Left renal cortex interstitium (tissue), 4 donors: ENCODE data around the gene XRN1. TPM values are rescaled to one million over a fixed set of nuclear protein-coding genes. Genes with fewer than 3 reads are reported as not detected.
"Not testable (repeated sequence)": the region's sequence is repeated elsewhere in the genome, so short reads cannot be mapped to it uniquely, and the experiment has no call there.

Source experiments
- DNase-seq, 4 donors: peaks; one replicate each; pipeline ENCODE4 v3.0.0-alpha.2; 2013; ENCODE audit warnings: low read depth in 4 of 4, low spot score in 2 of 4, missing footprints in 1 of 4
- polyA plus RNA-seq, 4 donors: library from polyadenylated mRNA; unstranded; fragments of 120-200 nt; gene quantifications; one replicate each; pipeline ENCODE4 v1.2.1, GENCODE V29; 2013; ENCODE audit not compliant: insufficient read length in 4 of 4

The XRN1 gene, protein sequence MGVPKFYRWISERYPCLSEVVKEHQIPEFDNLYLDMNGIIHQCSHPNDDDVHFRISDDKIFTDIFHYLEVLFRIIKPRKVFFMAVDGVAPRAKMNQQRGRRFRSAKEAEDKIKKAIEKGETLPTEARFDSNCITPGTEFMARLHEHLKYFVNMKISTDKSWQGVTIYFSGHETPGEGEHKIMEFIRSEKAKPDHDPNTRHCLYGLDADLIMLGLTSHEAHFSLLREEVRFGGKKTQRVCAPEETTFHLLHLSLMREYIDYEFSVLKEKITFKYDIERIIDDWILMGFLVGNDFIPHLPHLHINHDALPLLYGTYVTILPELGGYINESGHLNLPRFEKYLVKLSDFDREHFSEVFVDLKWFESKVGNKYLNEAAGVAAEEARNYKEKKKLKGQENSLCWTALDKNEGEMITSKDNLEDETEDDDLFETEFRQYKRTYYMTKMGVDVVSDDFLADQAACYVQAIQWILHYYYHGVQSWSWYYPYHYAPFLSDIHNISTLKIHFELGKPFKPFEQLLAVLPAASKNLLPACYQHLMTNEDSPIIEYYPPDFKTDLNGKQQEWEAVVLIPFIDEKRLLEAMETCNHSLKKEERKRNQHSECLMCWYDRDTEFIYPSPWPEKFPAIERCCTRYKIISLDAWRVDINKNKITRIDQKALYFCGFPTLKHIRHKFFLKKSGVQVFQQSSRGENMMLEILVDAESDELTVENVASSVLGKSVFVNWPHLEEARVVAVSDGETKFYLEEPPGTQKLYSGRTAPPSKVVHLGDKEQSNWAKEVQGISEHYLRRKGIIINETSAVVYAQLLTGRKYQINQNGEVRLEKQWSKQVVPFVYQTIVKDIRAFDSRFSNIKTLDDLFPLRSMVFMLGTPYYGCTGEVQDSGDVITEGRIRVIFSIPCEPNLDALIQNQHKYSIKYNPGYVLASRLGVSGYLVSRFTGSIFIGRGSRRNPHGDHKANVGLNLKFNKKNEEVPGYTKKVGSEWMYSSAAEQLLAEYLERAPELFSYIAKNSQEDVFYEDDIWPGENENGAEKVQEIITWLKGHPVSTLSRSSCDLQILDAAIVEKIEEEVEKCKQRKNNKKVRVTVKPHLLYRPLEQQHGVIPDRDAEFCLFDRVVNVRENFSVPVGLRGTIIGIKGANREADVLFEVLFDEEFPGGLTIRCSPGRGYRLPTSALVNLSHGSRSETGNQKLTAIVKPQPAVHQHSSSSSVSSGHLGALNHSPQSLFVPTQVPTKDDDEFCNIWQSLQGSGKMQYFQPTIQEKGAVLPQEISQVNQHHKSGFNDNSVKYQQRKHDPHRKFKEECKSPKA (N-terminal part only)
- polyA plus RNA-seq = 10 to 100 TPM; 20.6 to 33.2 (median 25.8) TPM

DNA sequence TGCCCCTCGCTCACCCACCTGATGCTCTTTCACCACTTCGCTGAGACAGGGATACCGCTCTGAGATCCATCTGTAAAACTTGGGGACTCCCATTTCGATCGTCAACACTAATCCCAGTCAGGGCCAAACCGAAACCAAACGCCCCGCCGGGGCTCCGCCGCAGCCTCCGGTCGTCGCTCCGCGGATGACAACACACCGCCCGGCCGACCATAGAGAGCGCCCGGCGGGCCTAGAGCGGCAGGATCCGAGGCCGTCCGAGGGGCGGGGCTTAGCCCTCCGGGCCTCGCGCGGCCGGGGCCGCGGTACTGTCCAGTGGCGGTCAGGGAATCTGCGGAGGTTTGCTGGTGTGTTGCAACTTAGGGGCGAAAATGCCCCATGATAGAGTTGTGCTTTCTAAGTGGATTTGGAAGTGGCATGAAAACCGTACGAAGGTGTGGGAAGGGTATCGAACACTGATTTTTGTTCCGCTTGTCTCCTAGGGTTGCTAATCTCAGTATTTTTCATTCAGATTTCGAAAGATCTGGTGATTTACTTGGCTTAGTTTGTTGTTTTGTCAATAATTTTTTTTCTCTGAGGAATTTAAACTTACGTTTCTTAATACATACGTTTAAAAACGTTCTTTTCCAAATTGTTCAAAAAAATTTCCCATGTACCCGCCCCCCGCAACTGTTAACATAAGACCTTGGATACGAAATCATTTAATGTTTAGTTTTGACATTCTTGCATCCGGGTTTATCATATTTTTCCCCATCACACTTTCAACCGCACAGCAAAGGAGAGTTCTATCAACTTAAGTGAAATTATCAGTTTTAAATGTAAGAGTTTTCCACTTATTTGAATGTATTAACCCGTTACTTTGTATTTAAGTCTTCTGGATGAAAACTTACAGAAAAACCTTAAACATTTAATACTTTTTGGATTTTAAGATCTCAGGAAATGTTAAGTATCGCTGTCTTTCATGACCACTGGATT is at the start of gene XRN1:
XRN1 (minus strand) TSS at position 186 of the 972 bp plus-strand sequence; CDS start at position 93, 93 bp downstream.
- DNase-seq = peak; percentile 85 to 92 (median 87)

DNA sequence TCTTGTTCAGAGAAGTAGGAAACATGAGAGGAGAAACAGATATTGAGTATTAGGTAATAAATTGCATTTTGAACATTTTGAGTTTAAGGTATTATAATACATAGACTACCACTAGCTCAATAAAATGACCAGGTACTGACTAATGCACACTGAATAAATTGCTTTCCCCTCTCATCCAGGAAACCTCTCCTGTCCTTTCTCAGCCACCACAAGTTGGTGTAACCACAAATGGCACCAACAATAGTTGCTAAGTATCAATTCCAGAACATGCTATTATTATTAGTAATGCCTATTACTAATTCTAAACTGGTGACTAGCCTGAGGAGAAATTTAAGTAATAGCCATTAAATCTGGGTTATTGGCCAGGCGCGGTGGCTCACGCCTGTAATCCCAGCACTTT is 47.3 kb upstream of the XRN1 start:
- no peak for DNase-seq

DNA sequence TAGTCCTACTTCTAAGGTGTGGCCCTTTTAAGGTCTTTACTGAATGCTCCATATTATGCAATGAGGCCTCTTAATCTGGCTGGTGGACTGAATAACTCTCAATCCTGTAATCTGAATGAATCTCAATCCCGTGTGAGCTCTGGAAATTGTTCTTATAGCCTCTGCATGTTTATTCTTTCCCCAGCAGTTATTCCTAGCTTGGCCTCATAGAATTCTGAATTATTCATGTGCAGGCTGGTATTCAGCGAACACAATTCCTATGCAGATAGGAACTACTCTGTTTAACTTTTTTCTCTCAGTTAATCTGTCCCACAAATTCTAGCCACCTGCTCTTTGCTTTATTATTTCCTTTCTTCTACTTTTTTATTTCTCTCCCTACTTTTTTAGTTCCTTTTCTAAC is 44.3 kb upstream of the XRN1 start:
- no peak for DNase-seq

DNA sequence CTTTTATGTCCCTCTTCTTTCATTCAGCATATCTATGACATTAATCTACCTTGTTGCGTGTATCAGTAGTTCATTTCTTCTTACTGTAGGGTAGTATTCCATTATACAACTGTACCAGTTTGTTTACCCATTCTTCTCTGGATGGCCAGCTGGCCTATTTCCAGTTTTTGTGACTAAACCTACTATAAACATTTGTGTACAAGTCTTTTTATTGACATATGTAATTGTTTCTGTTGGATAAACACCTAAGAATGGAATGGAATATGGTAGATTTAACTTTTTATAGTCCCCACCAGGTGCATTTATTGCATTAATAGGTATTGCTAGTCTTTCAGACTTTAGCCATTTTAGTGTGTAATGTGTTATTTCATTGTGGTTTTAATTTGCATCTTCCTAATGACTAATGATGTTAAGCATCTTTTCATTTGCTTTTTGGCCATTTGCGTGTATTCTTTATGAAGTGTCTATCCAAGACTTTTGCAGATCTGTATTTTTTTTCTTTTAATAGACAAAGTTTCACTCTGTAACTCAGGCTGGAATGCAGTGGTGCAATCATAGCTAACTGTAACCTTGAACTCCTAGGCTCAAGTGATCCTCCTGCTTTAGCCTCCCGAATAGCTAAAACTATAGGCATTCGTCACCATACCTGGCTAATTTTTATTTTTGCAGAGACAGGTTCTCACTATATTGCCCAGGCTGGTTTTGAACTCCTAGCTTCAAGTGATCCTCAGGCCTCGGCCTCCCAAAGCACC is 41.9 kb upstream of the XRN1 start:
- DNase-seq = no peak

DNA sequence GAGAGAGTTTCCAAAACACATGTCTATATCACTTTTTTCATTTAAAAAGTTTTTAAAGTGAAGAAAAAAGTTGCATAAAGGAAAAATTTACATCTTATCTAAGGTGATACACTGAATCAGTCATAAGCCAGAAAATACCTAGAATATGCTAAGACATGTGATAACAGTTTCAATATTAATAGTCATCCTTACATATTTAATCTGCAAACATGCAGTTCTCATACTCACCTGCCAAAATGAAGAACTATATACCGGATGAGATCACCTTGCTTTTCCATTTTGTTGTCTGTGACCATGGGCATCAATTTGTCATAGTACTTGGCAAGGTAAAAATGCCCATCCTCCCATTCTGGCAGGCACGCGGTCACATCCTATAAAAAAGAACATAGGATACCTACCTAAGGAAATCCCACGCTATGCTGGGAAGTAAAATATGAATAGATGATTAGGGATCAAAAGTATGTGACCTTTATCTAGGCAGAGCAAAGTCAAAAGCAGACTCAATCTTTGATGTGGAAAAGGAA is 37.1 kb upstream of the XRN1 start:
- no peak for DNase-seq

DNA sequence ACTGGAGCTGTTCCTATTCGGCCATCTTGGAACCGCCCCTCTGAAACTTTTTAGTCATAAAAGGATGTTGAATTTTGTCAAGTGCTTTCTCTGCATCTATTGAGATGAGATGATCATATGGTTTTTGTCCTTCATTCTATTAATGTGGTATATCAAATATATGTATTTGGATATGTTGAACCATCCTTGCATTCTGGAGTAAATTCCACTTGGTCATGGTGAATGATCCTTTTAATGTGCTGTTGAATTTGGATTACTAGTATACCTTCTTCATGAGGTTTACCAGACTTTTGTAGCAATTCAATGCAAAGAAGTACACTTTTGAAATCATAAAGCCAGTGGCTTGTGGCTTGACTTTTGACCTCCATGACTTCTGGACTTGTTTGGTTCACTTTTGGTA is 33.4 kb upstream of the XRN1 start:
- DNase-seq = no peak

DNA sequence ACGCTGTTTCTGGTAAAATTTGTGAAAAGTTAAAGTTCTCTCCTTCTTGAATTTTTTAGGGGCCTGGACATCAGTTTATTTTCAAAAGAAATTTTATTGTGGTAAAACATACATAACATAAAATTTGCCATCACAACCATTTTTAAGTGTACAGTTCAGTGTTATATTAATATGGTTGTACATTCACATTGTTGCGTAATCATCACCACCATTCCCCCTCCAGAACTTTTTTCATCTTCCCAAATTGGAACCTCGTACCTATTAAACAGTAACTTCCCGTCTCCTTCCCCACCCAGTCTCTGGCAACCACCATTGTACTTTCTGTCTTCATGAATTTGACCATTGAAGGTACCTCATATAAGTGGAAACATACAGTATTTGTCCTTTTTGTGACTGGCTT is 23.0 kb upstream of the XRN1 start:
- no peak for DNase-seq

DNA sequence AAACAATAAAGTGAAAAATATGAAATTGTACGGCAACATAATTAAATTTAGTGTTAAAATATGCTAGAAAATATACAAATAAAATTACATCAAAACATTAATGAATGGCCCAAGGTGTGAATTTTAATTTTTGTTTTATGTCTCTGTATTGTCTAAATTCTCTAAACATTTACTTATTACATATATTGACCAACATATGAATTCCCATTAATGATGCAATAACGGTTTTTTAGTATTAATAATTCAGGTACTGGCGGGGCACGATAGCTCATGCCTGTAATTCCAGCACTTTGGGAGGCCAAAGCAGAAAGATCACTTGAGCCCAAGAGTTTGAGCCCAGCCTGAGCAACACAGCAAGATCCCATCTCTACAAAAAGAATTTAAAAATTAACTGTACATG is 20.6 kb upstream of the XRN1 start:
- no peak for DNase-seq

DNA sequence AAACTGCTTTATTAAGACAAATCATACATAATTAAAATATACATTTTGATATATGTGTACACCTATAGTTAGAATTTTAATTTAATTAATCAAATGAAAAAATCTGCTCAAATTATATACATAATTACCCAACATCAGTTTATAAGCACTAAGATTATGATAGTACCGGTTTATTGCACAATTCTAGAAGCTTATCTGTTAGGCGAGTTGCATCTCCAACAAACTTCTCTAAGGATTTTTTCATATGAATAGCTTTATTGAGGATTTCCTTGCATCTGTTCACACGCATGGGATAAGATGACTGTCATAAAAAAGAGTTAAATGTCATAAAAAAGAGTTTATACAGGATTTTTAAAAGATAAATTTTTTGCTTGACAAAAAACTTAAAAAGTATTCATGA is 19.9 kb upstream of the XRN1 start:
- no peak for DNase-seq

DNA sequence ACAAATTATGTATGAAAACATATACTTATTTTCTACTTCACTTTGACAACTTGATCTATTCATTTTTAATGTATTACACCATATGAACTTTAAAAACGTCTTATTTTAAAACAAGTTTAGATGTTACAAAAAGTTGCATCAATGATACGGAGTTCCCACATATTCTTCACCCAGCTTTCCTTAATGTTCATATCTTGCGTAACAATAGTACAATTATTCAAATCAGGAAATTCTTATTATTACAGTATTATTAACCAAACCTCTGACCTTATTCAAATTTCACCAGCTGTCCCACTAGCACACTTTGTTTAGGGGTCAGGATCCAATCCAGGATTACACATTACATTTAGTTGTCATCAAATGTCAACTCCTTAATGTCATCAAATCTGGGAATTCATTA is 12.9 kb upstream of the XRN1 start:
- DNase-seq = no peak

DNA sequence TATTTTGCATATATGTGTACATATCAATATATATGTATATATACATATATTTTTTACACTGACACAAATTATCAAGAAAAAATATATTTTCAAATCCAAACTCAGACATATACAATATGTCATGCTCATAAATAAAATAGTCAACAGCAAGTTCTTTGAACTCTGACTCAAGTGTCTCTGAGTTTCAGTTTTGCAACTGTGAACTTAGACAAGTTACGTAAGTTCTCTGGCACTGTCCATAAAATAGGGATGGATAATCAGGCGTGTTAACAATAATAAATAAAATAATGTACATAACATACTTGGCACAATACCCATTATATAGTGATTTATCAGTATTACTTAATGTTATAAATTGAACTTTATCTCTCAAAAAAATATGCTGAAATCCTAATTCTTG is 12.1 kb upstream of the XRN1 start:
- no peak for DNase-seq

DNA sequence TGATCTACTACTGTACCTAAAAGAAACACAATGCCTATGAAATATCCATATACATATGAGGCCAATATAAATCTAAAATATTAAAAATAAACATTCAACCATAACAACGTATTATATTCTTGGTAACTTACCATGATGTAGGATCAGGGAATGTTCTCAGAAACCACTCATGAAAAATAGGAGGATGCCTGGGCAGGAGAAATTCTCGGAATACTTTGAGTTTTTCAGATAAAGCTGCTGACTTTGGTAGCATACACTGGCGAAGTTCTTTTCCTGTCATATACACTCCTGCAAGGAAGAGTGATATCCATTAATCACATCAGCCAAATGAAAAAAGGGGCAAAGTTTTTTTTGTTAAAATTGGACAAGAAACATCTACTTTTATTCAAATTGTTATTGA is 11.3 kb upstream of the XRN1 start:
- no peak for DNase-seq

DNA sequence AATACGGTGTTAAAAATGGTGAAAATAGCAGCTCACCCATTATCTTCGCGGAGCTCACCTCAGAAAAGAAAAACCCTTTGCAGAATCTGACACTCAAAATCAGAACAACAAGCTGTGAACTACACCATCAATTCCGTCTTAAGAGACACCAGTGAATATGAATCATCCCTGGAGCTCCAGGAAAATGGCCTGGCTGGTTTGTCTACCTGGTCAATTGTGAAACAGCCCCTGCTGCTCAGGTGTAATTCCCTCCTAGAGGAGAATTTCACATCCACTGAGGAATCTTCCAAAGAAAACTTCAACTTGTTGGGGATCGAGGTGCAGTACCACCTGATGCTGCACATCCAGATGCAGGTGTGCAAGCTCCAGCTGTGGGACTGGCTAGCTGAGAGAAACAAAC is 3.0 kb upstream of the XRN1 start:
- no peak for DNase-seq

DNA sequence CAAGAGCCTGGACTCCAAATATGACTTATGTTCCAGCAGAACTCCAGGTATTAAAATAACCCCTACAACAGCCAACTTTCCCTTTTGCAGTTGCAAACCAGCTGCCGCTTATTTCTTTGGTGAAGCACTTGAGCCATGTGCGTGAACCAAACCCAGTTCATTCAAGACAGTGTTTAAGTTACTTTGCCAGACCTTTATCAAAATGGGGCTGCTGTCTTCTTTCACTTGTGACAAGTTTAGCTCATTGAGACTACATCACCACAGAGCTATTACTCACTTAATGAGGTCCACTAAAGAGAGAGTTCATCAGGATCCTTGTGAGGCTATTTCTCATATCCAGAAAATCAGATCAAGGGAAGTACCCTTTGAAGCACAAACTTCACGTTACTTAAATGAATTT is 2.4 kb upstream of the XRN1 start:
- DNase-seq = no peak

DNA sequence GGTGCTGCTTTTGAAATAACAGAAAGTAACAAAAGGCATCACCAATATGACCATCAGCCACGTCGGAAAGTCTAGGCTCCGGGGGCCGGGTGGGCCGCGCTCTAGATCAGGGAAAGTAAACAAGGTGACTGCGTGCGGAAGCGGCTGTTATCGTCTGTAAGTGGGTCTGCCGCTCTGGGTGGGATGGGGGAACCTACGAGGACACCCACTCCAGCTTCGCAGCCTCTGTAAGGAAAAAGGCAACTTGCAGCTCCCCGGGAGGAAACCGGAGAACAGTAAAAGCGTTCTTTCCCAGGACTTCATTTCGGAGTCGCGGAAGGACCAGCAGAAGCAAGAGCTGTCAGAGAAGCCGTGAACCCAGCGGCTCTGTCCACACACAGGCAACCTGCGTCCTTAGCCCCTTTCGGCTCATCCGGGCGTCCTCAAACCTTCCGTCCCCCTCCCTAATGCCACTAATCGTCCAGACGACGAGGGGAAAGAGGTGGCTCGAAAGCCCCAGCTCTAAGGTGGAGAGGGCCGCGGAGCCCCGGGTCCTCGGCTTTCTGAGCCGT is 461 bp downstream of the XRN1 start:
- peak; percentile 29 to 74 (median 44) for DNase-seq

DNA sequence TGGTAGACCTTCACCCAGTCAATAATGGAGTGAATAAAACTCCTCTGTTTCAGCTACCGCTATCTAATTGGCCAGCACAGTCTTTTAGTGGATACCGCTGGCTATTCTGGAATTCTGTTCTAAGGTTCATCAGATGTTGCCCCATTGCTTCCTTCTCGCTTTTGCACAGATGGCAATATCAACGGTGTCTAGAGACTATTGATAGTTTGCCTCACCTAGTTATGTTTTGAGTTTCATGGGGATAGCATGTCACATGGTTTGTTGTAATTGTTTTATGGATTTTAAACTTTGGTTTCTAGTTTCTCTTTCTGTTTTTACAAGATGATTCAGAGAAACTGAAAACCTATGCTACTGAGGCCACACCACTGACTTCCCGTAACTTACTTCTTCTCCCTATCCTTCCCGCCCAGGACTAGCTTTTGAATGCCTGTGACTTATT is 2.0 kb downstream of the XRN1 start:
- no peak for DNase-seq

DNA sequence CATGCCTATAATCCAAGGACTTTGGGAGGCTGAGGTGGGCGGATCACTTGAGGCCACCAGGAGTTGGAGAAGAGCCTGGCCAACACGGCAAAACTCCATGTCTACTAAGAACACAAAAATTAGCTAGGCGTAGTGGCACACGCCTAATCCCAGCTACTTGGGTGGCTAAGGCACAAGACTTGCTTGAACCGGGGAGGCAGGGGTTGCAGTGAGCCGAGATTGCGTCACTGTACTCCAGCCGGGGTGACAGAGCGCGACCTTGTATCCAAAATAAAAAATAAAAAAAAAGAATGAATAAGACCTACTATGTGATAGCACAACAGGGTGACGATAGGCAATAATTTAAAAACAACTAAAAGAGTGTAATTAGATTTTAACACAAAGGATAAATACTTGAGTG is 3.5 kb downstream of the XRN1 start:
- no peak for DNase-seq

DNA sequence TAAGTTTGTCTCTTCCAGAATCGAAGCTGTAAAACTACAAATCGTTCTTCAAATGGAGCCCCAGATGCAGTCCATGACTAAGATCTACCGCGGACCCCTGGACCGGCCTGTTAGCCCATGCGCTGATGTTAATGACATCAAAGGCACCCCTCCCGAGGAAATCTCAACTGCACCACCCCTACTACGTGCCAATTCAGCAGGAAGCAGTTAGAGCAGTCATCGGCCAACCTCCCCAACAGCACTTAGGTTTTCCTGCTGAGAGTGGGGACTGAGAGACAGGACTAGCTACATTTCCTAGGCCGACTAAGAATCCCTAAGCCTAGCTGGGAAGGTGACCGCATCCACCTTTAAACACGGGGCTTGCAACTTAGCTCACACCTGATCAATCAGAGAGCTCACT is 4.8 kb downstream of the XRN1 start:
- DNase-seq = not testable (repeated sequence)
